Body of pancreas (tissue), 4 donors: ENCODE results near the gene TPGS2.

Source experiments
- POLR2A ChIP-seq, 3 donors: fragments of 450-650 bp; IDR thresholded peaks; one replicate each; pipeline ENCODE4 v1.6.1; 2016; ENCODE audit warnings: antibody characterized with exemption in 3 of 3, mild to moderate bottlenecking in 2 of 3
- TF ChIP-seq, protein P1 (sequence below), 7 experiments: fragments of 450-650 bp in 4 of 7; fragments of 200-600 bp in 3 of 7; sonication (generic) in 3 of 7; IDR thresholded peaks; one replicate each; pipeline ENCODE4 v1.5.1; 2016 to 2019; ENCODE audit warnings: antibody characterized with exemption in 7 of 7

DNA sequence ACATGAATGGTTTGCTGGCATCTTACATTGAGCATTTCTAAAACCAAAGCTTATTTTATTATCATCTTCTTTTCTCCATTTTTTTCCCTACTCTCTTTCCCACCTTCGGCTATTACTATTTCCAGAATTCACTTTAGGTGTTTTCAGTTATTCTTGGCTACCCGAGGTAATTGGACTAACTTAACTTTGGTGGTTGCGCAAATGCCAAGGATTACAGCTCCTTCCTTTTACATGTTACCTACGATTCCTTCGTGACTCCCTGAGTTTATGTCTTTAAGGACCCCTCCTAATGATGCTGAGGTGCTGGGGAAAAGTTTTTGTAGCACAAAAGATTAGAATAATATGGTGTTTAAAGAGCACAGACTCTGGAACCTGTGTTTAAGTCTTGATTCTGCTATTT is 14.4 kb upstream of the TPGS2 start:
- TF ChIP-seq POLR2A (IDR thresholded peaks at IDR 0.05): no peak
- TF ChIP-seq, protein P1, sequence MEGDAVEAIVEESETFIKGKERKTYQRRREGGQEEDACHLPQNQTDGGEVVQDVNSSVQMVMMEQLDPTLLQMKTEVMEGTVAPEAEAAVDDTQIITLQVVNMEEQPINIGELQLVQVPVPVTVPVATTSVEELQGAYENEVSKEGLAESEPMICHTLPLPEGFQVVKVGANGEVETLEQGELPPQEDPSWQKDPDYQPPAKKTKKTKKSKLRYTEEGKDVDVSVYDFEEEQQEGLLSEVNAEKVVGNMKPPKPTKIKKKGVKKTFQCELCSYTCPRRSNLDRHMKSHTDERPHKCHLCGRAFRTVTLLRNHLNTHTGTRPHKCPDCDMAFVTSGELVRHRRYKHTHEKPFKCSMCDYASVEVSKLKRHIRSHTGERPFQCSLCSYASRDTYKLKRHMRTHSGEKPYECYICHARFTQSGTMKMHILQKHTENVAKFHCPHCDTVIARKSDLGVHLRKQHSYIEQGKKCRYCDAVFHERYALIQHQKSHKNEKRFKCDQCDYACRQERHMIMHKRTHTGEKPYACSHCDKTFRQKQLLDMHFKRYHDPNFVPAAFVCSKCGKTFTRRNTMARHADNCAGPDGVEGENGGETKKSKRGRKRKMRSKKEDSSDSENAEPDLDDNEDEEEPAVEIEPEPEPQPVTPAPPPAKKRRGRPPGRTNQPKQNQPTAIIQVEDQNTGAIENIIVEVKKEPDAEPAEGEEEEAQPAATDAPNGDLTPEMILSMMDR (IDR thresholded peaks at IDR 0.05): no peak
